Mucosa of gallbladder (tissue), 1 donor: Measurements from ENCODE around the gene MYT1. TPM values are rescaled to one million over a fixed set of nuclear protein-coding genes. Genes with fewer than 3 reads are reported as not detected.
"Not testable (repeated sequence)": the region's sequence is repeated elsewhere in the genome, so short reads cannot be mapped to it uniquely, and the experiment has no call there.

Experiments used
- DNase-seq: peaks from one replicate; pipeline ENCODE4 v3.0.0-alpha.2; 2020; ENCODE audit warnings: low spot score
- total RNA-seq: library from RNA; stranded (reverse); gene quantifications from one replicate; pipeline ENCODE4 v1.2.1, GENCODE V29; 2021
- donor health status: DM: no; HTN: no; CAD: no.

MYT1 gene
- total RNA-seq, 1 donor from 2014 or later: 0.17 TPM

DNA sequence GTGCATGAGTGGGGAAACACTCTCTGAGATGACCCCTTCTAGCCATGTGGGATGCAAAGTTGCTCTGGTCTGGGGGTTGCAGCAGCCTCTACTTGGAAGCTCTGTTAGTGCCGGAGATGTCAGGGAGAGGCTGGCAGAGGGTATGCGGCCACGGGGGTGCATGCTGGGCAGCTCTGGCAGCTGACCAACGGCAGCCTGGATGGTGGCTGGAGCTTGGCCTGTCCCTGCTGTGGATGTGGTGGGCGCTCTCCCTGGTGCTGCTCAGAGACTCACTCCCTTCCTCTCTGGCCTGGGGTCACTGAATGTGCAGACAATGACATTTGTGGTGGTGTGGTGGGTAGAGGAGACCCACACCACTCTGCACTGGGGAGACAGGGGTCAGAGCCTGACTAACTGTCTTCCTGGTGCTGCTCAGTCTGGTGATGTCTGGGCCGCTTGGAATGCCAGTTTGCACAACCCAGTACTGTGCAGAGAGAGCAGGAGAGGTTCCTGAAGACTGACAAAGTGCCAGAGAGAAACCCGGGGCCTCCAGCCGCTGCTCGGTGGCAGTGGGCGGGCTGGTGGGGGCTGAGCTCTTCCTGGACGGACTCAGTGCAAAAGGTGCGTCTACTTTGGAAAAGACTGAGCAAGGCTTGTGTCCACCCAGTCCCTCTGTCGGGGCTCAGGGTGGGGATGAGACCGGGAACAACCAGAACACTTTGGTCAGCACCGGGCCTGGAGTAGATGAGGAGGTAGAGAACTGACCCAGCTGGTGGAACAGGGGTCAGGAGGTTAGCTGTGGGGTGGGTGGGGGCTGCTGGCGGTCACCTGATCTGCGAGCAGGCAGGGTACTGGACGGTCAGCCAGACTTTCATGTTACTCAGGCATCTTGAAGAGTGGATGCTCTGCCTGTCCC is 2.7 kb downstream of the MYT1 start:
- DNase-seq: no peak

DNA sequence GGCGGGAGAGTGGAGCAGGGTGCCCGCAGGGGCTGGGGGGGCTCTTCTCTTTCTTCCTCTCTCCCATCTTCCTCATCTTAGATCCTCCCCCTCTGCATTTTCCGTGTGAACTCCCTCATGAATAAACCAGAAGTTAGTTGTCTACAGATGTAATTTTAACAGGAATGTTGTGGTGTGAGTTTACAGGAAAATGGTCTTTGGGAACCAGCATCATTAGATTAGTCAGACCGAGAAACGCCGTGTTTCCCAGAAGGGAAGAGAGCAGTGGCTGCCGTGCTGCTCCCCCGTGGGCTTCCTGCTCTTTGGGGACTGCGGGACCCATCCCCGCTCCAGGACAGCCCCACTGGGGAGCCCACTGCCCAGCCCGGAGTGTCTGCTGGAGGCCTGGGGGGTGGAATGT is 3.4 kb downstream of the MYT1 start:
- no peak for DNase-seq

DNA sequence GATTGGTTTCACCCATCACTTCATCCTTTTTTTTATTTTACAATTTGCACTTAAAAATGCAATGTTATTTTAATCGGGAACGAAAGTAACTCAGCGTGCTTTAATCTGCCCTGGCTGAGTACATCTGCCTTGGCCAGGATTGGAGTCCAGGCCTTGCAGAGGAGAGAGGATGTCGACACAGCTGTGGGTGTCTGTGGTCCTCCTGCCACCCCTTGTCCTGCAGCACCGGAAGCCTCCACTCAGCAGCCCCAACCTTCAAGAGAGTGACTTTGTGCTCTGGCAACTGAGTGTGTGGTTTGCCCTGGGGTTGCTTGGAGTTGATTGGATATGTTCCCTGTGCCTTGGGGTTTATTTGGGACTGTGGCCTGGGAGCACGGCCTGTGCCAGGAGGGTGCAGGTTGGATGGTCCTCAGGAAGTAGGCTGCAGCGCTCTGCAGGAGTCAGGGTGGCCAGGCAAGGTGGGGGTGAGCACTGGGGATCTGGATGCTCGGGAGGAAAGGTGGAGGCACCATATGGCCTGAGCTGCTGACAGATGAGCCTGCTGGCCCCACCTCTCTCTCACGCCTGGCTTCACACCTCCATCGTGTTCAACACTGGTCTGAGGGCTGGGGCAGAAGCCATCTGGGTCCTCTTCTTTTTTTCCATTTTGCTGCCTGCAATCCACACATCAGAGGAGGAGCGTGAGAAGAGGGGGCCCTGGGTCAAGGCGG is 4.3 kb downstream of the MYT1 start:
- no peak for DNase-seq

DNA sequence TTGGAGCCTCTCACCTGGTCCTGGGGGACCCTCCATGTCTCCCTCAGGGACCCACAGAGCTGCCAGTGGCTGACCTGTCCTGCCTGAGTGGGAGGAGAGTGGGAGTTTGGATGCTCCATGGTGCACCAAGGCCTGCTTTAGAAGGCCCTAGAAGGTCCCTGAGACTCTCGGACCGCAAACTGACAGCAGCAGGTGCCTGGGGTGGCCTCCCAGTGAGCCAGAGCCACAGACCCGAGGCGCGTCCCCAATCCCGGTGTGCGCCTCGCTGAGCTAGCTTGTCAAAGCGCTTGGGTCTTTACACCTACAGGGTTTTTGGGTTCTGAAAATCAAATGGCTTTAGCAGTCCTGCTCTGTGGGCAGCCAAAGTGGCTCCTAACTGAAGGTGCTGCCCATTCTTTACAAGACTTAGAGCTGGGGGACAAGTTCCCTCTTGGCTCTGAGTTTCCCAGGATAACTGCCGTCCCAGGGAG is 4.9 kb downstream of the MYT1 start:
- no peak for DNase-seq

DNA sequence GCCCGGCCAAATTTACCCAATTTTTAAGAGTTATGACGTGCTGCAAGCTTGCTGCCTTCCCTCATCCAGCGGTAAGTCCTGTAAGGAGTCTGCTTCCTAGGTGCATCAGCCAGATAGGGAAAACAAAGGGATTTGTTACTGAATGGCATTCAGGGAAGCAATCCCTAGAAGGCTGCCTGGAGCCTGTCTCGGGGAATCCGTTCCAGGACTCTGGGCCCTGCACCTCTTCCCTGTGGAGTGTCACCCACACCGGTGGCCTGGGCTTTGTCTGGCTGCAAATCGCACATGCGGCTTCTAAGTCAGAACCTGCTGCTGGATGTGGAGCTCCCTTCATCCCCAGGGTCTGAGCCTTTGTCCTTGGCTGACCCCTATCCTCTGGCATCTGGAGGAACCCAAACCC is 7.0 kb downstream of the MYT1 start:
- no peak for DNase-seq

DNA sequence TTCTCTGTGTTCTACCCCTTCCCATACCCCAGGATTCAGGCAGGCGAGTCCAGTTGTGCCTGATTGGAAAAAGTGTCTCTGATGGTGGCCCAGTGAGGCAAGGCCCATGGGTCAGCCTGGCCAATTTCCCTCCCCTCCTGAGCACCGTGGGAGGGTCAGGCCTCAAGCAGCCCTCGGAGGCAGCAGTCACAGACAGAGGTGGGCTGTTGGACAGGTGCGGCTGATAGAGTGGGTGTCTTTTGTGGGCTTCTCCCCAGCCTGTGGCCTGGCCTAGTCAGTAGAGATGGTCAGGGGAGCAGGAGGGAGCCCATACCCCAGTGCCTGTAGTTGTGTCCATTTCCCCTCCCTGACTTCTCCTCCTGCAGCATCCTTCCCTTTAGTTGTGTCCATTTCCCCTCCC is 8.9 kb downstream of the MYT1 start:
- DNase-seq: no peak

DNA sequence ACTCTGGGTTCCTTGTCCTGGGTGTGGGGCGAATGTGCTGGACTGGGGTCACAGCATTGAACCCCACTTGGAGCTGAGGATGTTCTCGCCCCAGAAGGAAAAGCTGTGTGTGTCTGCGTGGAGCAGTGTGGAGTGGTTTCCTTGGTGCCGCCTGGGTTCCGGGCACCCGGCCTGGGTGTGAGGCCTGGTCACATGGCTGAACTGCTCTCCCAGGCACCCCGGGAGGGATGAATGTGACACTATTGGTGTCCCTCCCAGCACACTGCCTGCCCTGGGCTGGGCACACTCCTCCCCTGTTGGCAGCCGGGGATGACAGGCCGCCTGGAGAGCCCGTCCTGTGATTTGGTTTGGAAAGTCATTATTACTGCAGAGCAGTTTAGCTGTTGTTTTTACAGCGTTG is 12.3 kb downstream of the MYT1 start:
- DNase-seq: no peak

DNA sequence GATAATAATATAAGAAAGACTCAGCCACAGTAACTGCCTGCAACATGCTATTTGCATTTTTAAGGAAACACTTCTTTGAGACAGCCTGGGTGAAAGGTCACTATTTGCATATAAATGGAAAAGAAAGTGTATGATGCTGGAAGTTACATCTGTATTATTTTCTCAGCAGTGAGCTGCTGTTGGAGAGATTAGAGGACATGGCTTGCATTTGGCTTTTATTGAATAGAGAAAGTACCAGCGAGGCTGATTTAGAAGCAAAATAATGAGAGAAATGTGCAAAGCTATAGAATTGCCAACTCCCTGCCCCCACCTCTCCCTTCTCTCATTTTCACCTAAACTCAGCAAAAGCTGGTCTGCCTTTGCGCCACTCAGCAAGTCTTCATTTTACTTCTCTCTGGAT is 12.7 kb downstream of the MYT1 start:
- no peak for DNase-seq

DNA sequence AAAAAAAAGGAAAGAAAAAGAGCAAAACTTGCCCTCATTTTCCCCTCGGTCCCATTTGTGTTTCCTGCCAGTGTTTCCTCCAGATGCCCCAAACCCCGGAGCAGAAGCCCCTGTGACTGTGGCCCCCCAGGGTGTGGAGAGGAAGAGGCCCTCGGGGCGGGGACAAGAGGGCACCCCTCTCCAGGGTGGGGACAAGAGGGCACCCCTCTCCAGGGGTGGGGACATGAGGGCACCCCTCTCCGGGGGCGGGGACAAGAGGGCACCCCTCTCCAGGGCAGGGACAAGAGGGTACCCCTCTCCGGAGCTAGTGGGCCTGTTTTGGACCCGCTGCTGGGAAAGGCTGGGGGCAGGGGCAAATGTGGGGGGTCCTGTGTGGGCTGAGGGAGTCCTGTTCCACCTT is 13.1 kb downstream of the MYT1 start:
- DNase-seq: no peak

DNA sequence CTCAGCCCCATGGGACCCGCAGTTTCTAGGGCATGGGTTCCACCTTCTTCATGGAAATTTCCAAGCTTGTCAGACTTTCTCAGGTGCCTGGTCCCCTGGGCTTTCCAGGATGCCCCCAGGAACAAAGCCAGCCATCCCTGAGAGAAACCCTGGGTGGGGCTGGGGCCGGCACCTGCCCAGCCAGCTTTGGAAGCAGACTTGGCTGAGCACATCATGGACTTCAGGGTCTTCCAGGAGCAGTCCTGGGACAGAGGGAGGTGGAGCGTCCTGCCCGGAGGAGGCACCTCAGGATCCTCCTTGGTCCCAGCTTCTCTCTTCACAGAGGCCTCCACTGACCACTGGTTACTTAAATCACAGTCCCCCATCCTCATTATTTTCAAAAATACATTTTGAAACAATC is 13.5 kb downstream of the MYT1 start:
- DNase-seq: no peak

DNA sequence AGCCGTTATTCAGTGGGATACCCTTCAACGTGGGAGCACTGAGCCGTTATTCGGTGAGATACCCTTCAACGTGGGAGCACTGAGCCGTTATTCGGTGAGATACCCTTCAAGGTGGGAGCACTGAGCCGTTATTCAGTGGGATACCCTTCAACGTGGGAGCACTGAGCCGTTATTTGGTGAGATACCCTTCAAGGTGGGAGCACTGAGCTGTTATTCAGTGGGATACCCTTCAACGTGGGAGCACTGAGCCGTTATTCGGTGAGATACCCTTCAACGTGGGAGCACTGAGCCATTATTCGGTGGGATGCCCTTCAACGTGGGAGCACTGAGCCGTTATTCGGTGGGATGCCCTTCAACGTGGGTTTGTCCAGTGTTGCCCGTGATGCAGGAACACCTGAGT is 14.7 kb downstream of the MYT1 start:
- DNase-seq: not testable (repeated sequence)

DNA sequence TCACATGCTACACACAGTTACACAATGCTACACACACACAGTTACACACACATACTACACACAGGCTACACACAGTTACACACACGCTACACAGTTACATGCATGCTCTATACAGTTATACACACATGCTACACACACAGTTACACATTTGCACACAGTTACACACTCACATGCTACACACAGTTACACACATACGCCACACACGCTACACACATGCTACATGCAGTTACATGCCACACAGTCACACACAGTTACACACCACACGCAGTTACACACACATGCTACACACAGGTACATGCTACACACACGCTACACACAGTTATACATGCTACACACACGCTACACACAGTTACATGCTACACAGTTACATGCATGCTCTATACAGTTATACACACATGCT is 15.6 kb downstream of the MYT1 start:
- DNase-seq: no peak

DNA sequence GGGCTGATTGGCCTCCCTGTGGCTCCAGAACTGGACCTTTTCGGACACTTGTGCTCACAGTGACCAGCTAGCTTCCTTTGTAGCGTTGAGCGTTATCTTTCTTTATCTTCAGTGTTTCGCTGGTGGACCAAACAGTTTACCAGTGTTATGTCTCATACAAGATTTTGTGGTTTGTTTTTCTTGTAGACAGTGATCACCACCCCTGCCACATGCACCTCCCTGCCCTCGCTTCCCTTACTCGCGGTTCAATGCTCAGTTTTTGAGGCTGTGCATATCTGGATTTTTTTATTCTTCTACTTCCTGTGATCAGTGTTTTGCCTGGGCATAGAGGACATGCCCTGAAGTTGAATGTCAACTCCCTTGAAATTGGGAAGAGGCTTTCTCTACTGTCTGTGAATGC is 16.4 kb downstream of the MYT1 start:
- DNase-seq: no peak

DNA sequence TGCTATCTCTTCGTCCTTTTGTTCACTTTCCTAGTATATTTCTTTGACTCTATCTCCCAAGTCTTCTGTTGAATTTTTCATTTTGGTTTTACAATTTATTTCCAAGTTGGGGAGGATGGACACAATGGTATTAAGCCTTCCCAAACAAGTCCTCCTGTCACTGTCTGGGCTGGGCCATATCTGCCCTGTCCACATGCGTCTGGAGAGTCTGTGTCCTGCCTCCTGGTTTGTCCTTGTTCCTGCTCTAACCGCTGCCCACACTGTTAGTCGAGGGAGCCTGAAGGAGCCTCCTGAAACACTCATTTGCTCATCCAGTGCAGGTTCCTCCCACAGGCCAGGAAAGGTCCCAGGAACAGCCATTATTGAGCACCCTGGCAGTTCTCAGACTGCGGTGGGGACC is 17.1 kb downstream of the MYT1 start:
- no peak for DNase-seq

DNA sequence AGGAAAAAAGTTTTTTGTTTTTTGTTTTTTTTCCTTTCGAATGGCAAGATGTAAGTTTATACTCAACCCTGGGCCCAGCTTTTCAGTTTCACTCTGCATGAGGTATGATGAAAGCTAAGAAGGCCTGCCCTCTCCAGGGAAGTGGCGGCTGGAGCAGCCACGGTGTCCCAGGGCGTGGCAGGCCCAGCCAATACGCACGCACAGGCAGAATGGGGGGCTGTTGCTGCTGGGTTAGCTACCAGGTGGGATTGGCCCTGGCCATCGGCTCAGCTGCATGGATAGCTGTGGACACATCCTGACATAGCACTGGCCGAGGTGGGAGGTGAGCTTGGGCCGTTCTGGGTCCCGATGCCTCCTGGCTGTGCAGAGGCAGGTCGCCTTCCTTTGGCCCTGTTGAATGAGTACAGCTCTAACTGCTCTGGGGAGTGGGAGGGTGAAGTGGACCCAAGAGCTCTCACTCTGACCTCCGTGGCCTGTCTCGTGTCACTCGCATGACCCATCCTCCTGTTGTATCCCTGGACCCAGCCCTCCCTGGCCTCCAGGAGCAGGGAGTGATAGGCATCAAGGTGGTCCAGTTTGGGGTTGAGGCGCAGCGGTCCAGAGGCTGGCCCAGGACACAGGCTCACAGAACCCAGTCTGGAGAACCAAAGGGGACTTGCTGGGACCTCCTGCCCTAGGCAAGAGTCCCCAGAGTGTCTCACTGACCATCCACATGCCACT is 18.1 kb downstream of the MYT1 start:
- no peak for DNase-seq

DNA sequence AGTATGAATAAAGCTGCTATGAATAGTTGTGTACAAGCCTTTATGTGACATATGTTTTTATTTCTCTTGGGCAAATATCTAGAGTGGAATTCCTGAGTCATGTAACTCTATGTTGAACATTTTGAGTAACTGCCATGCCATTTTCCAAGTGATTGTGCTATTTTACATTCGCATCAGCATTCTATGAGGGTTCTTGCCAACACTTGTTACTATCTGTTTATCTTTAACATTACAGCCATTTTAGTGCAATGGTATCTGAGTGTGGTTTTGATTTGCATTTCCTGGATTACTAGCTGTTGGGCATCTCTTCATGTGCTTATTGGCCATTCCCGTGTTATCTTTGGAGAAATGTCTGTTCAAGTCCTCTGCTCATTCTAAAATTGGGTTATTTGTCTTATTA is 19.1 kb downstream of the MYT1 start:
- no peak for DNase-seq

DNA sequence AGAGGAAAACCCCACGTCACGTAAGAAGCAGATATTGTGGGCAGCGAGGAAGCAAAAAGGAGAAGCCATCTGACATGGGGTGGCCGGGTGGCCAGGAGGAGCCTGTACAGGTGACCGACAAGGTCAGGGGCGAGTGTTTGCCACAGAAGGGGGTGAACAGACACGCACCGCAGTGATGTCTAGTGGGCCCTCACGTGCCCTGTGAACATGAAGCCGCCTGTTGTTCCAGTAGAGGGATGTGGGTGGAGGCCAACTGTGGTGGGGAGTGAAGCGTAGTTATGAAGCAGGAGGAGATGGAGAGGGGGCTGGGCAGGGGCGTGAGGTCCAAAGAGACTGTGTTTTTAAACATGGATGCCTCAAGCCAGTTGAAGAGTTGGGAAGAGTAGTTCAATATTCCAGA is 20.5 kb downstream of the MYT1 start:
- DNase-seq: no peak

DNA sequence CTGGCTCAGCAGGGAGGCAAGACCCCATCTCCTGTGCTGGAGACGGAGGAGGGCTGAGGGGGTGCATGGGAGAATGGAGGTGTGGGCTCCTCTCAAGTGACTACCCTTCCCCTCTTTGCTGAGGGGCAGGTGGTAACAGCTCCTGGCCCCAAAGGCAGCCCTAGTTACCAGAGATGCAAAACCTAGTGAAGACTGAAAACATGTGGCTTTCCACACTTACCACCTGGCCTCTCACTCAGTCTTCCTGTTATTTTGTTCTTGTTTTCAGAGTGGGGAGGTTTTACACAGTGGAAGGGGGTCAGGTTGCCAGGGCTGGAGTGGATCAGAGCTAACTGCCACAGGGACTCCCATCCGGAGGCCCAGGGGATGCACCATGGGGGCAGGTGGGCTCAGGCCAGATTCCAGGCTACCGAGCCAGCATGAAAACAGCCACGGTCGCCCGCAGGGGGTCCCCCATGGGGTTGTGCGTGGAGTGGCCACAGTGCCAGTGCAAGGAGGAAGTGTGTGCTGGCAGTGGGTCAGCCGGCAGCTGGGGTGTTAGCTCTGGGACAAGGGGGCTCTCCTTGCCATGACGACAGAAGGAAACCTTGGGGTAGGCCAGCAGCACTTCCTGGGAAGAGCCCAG is 21.1 kb downstream of the MYT1 start:
- no peak for DNase-seq

DNA sequence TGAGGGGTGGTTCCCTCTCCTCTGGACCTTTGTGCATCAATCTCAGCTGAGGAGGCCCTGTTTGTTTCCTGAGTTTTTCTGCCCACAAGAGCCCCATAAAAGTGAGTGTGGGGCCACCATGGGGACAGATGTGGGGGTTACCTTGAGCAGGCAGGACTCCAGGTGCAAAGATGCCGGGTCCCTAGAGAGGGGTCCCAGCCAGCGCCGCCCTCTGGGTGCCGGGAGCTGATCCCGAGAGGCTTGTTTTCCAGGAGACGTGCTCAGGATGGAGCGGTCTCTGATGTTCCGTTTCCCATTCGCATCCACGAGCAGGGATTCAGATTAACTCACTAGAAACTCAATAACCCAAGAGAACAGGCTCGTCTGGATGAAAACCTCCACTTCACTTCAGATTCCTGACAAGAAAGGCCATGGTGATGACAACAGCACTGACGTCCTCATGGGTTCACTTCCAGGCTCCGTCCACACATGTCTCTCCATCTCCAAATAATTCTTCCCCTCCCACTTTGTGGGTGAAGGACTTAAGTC is 21.9 kb downstream of the MYT1 start:
- DNase-seq: no peak

DNA sequence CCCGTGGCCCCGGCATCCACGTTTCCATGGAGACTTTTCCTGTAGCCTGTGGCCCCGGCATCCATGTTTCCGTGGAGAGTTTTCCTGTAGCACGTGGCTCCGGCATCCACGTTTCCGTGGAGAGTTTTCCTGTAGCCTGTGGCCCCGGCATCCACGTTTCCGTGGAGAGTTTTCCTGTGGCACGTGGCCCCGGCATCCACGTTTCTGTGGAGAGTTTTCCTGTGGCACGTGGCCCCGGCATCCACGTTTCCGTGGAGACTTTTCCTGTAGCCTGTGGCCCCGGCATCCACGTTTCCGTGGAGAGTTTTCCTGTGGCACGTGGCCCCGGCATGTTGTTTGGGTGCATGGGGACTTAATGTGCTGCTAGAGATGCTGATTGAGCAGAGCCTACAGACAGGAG is 23.0 kb downstream of the MYT1 start:
- DNase-seq: not testable (repeated sequence)

DNA sequence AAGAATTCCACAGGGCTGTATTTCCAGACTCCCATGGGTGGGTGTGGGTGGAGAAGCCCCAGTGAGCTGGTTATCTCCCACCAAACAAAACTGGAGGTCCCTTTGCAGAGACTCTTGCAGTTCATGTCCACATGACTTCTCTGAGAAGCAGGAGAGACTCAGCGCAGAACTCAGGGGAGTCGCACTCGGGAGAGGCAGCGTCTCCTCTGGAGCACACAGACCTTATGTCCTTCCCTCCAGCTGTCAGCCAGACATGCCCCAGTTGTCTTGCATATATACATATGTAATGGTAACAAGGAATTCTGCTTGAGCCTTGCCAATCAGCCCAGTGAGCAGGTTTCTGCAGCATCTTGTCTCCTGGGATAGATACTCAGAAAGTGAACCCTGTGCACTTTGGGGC is 23.8 kb downstream of the MYT1 start:
- no peak for DNase-seq
